ENCODE measurements around the gene KANK2. TPM values are rescaled to one million over a fixed set of nuclear protein-coding genes. Genes with fewer than 3 reads are reported as not detected.

Gene KANK2
- total and polyA plus RNA-seq, 2 of the 13 experiments (the other 11 are each of a cell fraction or from before 2014, with no cell fraction given): 5.7 to 12.9 TPM

DNA sequence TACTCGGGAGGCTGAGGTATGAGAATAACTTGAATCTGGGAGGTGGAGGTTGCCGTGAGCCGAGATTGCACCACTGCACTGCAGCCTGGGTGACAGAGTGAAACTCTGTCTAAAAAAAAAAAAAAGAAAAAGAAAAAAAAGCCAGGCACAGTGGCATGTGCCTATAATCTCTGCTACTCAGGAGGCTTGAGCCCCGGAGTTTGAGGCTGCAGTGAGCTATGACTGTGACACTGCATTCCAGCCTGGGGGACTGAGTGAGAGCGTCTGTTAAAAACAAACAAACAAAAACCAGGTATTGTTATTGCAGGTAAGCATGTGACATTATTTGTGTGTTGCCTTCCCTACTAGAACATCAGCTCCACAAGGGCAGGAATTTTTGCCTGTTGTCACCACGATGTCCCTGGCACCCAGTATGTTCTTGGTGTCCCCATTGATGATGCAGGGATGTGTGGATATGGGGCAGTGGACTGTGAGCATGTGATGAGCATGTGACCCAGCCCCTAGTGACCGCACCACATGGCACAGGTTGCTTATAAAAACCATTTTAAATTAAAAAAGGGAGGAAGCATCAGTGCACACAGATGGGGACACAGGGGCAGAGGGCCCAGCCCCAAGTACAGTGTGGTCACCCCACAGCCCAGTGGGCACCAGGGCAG lies 1.6 kb upstream of the KANK2 start:
- in situ Hi-C loops (cut with HindIII; ENCODE audit: extremely low pct_ligation_motif_present, low pct_unique_long_range_greater_than_20kb) (loop anchor here (5.0 kb wide), 1 partner anchor 42 kb away; the partner anchor contains the start of gene SPC24), intact Hi-C loops (cut with micrococcal nuclease; ENCODE audit: unreplicated experiment) (no loop called here)
- no peak overlapping the region for H3K27ac ChIP-seq (ENCODE audit: extremely low read length, insufficient read depth, low read length)
- H3K9me3 ChIP-seq (ENCODE audit: low read length): no peaks in the 10 kb centered on the region
- no peak overlapping the region for H3K4me2 ChIP-seq (ENCODE audit: low read depth, low read length)
- H3K9ac ChIP-seq (ENCODE audit: insufficient read depth, low read depth, low read length): no peak overlapping the region
- ATAC-seq (no peak), DNase-seq (ENCODE audit: low spot score) (no peak), FAIRE-seq (peak; percentile 26)
- 79% methylated on average over 7 of the region's 7 CpGs for WGBS (ENCODE audit: low lambda C conversion rate)
- TF ChIP-seq, protein P1, sequence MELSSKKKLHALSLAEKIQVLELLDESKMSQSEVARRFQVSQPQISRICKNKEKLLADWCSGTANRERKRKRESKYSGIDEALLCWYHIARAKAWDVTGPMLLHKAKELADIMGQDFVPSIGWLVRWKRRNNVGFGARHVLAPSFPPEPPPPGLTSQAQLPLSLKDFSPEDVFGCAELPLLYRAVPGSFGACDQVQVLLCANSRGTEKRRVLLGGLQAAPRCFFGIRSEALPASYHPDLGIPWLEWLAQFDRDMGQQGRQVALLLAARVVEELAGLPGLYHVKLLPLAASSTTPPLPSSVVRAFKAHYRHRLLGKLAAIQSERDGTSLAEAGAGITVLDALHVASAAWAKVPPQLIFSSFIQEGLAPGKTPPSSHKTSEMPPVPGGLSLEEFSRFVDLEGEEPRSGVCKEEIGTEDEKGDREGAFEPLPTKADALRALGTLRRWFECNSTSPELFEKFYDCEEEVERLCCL (CRISPR knock-in tag; IDR thresholded peaks at IDR 0.05; ENCODE audit: borderline replicate concordance): no peak
- TF ChIP-seq CBX2 (IDR thresholded peaks at IDR 0.05; ENCODE audit: low read depth, low read length) (no peak), CBX2 (CRISPR knock-in tag; IDR thresholded peaks at IDR 0.05; ENCODE audit: low read depth) (no peak), NONO (IDR thresholded peaks at IDR 0.05) (no peak), NONO (CRISPR knock-in tag; conservative IDR thresholded peaks at IDR 0.05) (no peak), ZNF343 (CRISPR knock-in tag; IDR thresholded peaks at IDR 0.05) (no peak), MXD4 (CRISPR knock-in tag; IDR thresholded peaks at IDR 0.05) (no peak), EZH2 (conservative IDR thresholded peaks at IDR 0.05; ENCODE audit: low read depth, low read length) (no peak), HNF4A (CRISPR knock-in tag; IDR thresholded peaks at IDR 0.05) (no peak), SP2 (CRISPR knock-in tag; IDR thresholded peaks at IDR 0.05) (no peak), AHDC1 (CRISPR knock-in tag; IDR thresholded peaks at IDR 0.05; ENCODE audit: borderline replicate concordance) (no peak), JUND (CRISPR knock-in tag; IDR thresholded peaks at IDR 0.05) (no peak), ZFP90 (CRISPR knock-in tag; IDR thresholded peaks at IDR 0.05; ENCODE audit: borderline replicate concordance) (no peak), ZNF543 (CRISPR knock-in tag; IDR thresholded peaks at IDR 0.05) (no peak), TCF7L2 (IDR thresholded peaks at IDR 0.05; ENCODE audit: low read depth, low read length) (no peak), PLRG1 (conservative IDR thresholded peaks at IDR 0.05) (no peak), NR3C1 (CRISPR knock-in tag; IDR thresholded peaks at IDR 0.05) (no peak)
- TF ChIP-seq, protein P2, sequence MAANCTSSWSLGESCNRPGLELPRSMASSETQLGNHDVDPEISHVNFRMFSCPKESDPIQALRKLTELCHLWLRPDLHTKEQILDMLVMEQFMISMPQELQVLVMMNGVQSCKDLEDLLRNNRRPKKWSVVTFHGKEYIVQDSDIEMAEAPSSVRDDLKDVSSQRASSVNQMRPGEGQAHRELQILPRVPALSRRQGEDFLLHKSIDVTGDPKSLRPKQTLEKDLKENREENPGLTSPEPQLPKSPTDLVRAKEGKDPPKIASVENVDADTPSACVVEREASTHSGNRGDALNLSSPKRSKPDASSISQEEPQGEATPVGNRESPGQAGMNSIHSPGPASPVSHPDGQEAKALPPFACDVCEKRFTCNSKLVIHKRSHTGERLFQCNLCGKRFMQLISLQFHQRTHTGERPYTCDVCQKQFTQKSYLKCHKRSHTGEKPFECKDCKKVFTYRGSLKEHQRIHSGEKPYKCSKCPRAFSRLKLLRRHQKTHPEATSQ (CRISPR knock-in tag; IDR thresholded peaks at IDR 0.05; ENCODE audit: borderline replicate concordance): no peak
- H2AFZ ChIP-seq (ENCODE audit: low read length): no peak overlapping the region
- no peaks in the 10 kb centered on the region; a peak in 1 of 5 replicates for H3K27me3 ChIP-seq (ENCODE audit: control insufficient read depth in 1 of 2, insufficient read depth in 2 of 2, low read length in 2 of 2)
- no peaks in the 10 kb centered on the region for H3K79me2 ChIP-seq (ENCODE audit: insufficient read depth, low read length)
- H3K4me3 ChIP-seq (replicated peaks in 1 of 3; ENCODE audit: insufficient read depth in 1 of 3, low read depth in 2 of 3, low read length in 3 of 3): no peak overlapping the region
- H3K36me3 ChIP-seq (replicated peaks in 1 of 2; ENCODE audit: control insufficient read depth in 1 of 2, insufficient read depth in 2 of 2, low read length in 2 of 2): peaks cover 2 to 10% of the 10 kb centered on the region in 2 experiments; a peak in 1 of 5 replicates
- peaks cover 18% of the 10 kb centered on the region for H3K4me1 ChIP-seq (ENCODE audit: insufficient read depth, low read length)
- POLR2A ChIA-PET: interaction anchor here (1.7 kb wide), 1 partner anchor 56 kb away, joined by 21 read pairs; no protein-coding TSS in a partner anchor
- CTCF ChIA-PET (ENCODE audit: low intra/inter-chr PET ratio, low total read pairs): no interaction called here
- BruUV-seq (replicated peaks): no TSS peak
- H4K20me1 ChIP-seq (ENCODE audit: insufficient read depth, low read length): no peaks in the 10 kb centered on the region

Data from HepG2 (cell line).